ENCODE data around the gene MCRS1. TPM values are rescaled to one million over a fixed set of nuclear protein-coding genes. Genes with fewer than 3 reads are reported as not detected.

The MCRS1 gene
- total and polyA plus RNA-seq, 8 donors = 40.5 to 65.2 (median 52.3) TPM

DNA sequence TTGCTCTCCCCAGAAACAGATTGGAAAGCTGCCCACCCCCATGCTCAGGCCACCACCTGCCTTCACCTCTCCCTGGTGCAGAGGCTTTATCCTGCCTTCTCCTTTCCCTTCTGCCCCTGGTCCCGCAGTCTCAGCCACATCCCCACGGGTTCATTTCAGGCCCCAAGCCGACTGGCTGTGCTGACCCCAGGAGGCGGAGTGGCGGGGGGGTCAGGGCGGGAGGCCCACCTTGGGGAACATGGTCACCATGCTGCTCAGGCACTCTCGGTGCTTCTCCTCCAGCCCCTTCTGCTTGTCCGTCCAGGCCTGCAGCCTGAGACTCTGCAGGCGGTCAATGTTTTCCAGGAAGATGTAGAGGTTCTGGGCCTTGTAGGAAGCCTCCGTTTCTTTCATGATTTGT, 30.6 kb upstream of the MCRS1 start:
- H3K36me3 ChIP-seq = no peaks in the 10 kb centered on the region
- no peak for TF ChIP-seq CTCF (IDR thresholded peaks at IDR 0.05)
- intact Hi-C loops (cut with DNase I) = no loop called here
- no peak for DNase-seq
- no peak for ATAC-seq
- H3K27me3 ChIP-seq = no peaks in the 10 kb centered on the region
- H3K9me3 ChIP-seq = no peaks in the 10 kb centered on the region
- no peak overlapping the region for H3K4me3 ChIP-seq
- no peaks in the 10 kb centered on the region for H3K4me1 ChIP-seq
- no peak overlapping the region for H3K27ac ChIP-seq

GRCh38 chr12:49588721-49589516, 21.0 kb upstream of the MCRS1 start:
- DNase-seq (no peak), ATAC-seq (no peak)
- Histone ChIP-seq H3K4me3 (no peak overlapping the region), H3K27ac (no peak overlapping the region), H3K36me3 (peaks cover 0 to 5% of the 10 kb centered on the region in 2 donors), H3K27me3 (no peaks in the 10 kb centered on the region), H3K9me3 (no peaks in the 10 kb centered on the region), H3K4me1 (no peaks in the 10 kb centered on the region)
- no peak for TF ChIP-seq CTCF (IDR thresholded peaks at IDR 0.05)
- intact Hi-C loops (cut with DNase I) = no loop called here

GRCh38 chr12:49588281-49588680, 20.3 kb upstream of the MCRS1 start:
- Histone ChIP-seq H3K36me3 (peaks cover 0 to 5% of the 10 kb centered on the region in 2 donors), H3K27me3 (no peaks in the 10 kb centered on the region), H3K4me3 (no peak overlapping the region), H3K4me1 (no peaks in the 10 kb centered on the region), H3K27ac (no peak overlapping the region), H3K9me3 (no peaks in the 10 kb centered on the region)
- TF ChIP-seq CTCF (IDR thresholded peaks at IDR 0.05) = no peak
- ATAC-seq (no peak), DNase-seq (no peak)
- intact Hi-C loops (cut with DNase I) = no loop called here

DNA sequence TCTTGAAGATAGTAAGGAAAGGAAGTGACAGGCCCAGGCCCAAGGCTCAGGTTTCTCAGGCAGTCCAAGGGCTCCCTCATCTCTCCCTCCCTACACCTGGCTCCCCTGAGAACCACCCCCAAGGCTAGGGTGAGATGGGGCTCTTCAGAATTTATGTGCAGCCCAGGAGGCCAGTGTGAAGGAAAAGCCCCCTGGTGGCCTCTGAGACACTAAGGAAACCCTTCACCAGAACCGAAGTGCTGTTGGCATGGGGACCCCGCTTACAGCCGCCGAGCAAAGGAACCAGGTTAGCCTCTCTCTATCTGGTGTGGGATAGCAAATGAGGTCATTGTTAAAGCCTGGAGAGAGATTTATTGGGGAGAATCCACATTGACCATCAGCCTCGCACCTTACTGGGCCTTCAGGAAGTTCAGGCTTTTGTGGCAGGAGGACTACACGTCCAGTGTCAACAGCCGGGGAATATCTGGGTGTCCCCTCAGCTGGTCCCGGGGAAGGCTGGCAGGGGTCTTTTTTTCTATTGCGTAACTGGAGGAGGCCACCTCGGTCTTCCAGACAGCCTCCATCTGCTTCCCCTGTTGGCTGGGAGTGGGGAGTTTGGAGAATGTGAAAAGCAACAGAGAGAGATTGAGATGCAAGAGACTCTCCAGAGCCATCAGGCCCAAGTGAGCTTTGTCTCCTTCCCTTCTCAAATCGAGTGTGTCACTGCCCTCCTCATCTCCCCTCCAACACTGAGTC, 19.4 kb upstream of the MCRS1 start:
- DNase-seq (no peak), ATAC-seq (no peak)
- Histone ChIP-seq H3K4me3 (no peak overlapping the region), H3K36me3 (peaks cover 0 to 5% of the 10 kb centered on the region in 2 donors), H3K27ac (no peak overlapping the region), H3K27me3 (no peaks in the 10 kb centered on the region), H3K4me1 (no peaks in the 10 kb centered on the region), H3K9me3 (no peaks in the 10 kb centered on the region)
- intact Hi-C loops (cut with DNase I) = no loop called here
- TF ChIP-seq CTCF (IDR thresholded peaks at IDR 0.05) = no peak

Measured in left lung (tissue), 10 donors.